Neural cell (in vitro differentiated cells): Measurements from ENCODE around the gene PDK2. TPM values are rescaled to one million over a fixed set of nuclear protein-coding genes. Genes with fewer than 3 reads are reported as not detected.

ENCODE experiments used
- H2AFZ ChIP-seq: fragments of 200-600, 300-800 bp; sonication (generic), shearing (Covaris generic); 2 replicates; pipeline ENCODE4 v1.6.0; 2014; ENCODE audit warnings: low read depth, mild to moderate bottlenecking, antibody characterized with exemption, low read length, moderate library complexity
- H3F3A ChIP-seq: fragments of 200-600 bp; shearing (Covaris generic); 2 replicates; pipeline ENCODE4 v1.6.1; 2016; ENCODE audit warnings: mild to moderate bottlenecking, moderate library complexity, mixed read lengths, antibody characterized with exemption, low read length; ENCODE audit not compliant: insufficient read depth, poor library complexity, severe bottlenecking
- H3K27ac ChIP-seq: fragments of 200-600, 300-800 bp; sonication (generic), shearing (Covaris generic); 2 replicates; pipeline ENCODE4 v1.5.1; 2014; ENCODE audit warnings: mild to moderate bottlenecking, low read length, moderate library complexity
- H3K27me3 ChIP-seq: fragments of 300-800, 200-600 bp; sonication (generic), shearing (Covaris generic); 2 replicates; pipeline ENCODE4 v1.6.0; 2014; ENCODE audit warnings: mild to moderate bottlenecking, low read depth, low read length, moderate library complexity; ENCODE audit not compliant: insufficient read depth
- H3K36me3 ChIP-seq: fragments of 300-800, 200-600 bp; sonication (generic), shearing (Covaris generic); 2 replicates; pipeline ENCODE4 v1.5.1; 2014; ENCODE audit warnings: mild to moderate bottlenecking, antibody characterized with exemption, low read length, moderate library complexity; ENCODE audit not compliant: insufficient read depth
- H3K4me2 ChIP-seq: fragments of 300-800, 200-600 bp; sonication (generic), shearing (Covaris generic); 2 replicates; pipeline ENCODE4 v1.6.0; 2014; ENCODE audit warnings: mild to moderate bottlenecking, low read length
- H3K4me3 ChIP-seq: fragments of 300-800, 200-600 bp; sonication (generic), shearing (Covaris generic); 2 replicates; pipeline ENCODE4 v1.5.1; 2014; ENCODE audit warnings: mild to moderate bottlenecking, low read length, moderate library complexity
- H3K79me2 ChIP-seq: fragments of 200-600 bp; shearing (Covaris generic); replicated peaks from 2 replicates; pipeline ENCODE4 v1.6.0; 2014; ENCODE audit warnings: mild to moderate bottlenecking, low read length, moderate library complexity; ENCODE audit not compliant: insufficient read depth
- H3K9ac ChIP-seq: fragments of 300-800, 200-600 bp; sonication (generic), shearing (Covaris generic); 2 replicates; pipeline ENCODE4 v1.6.1; 2016; ENCODE audit warnings: mild to moderate bottlenecking, low read length, mixed read lengths
- H3K9me2 ChIP-seq: fragments of 200-600 bp; shearing (Covaris generic); 2 replicates; pipeline ENCODE4 v1.6.1; 2016; ENCODE audit warnings: mild to moderate bottlenecking, low read length, mixed read lengths; ENCODE audit not compliant: insufficient read depth
- H3K9me3 ChIP-seq: fragments of 200-600, 300-800 bp; sonication (generic), shearing (Covaris generic); 2 replicates; pipeline ENCODE4 v1.6.1; 2016; ENCODE audit warnings: mild to moderate bottlenecking, mixed run types, low read length, moderate library complexity, mixed read lengths
- H4K20me1 ChIP-seq: fragments of 200-600 bp; shearing (Covaris generic); 2 replicates; pipeline ENCODE4 v1.6.1; 2016; ENCODE audit warnings: mild to moderate bottlenecking, mixed run types; ENCODE audit not compliant: insufficient read depth
- CTCF ChIP-seq: fragments of 450-650 bp; IDR thresholded peaks from 2 replicates; pipeline ENCODE4 v1.5.1; 2014; ENCODE audit warnings: antibody characterized with exemption, mild to moderate bottlenecking, moderate library complexity; ENCODE audit not compliant: poor library complexity, severe bottlenecking
- EP300 ChIP-seq: fragments of 450-650 bp; conservative IDR thresholded peaks from 2 replicates; pipeline ENCODE4 v1.6.1; 2014; ENCODE audit warnings: antibody characterized with exemption, mild to moderate bottlenecking, moderate library complexity; ENCODE audit not compliant: poor library complexity, severe bottlenecking
- EZH2 ChIP-seq: fragments of 200-600, 300-800 bp; shearing (Covaris generic), sonication (generic); IDR thresholded peaks from 2 replicates; pipeline ENCODE4 v1.6.1; 2014; ENCODE audit warnings: antibody characterized with exemption, low read length, borderline replicate concordance, mild to moderate bottlenecking; ENCODE audit not compliant: insufficient read depth, poor library complexity, severe bottlenecking
- MXI1 ChIP-seq: fragments of 450-650 bp; conservative IDR thresholded peaks from 2 replicates; pipeline ENCODE4 v1.6.1; 2014; ENCODE audit warnings: antibody characterized with exemption, mild to moderate bottlenecking; ENCODE audit not compliant: poor library complexity, severe bottlenecking
- POLR2AphosphoS5 ChIP-seq: IDR thresholded peaks from 2 replicates; pipeline ENCODE4 v1.6.1; 2012
- RAD21 ChIP-seq: fragments of 450-650 bp; conservative IDR thresholded peaks from 2 replicates; pipeline ENCODE4 v1.6.1; 2014; ENCODE audit warnings: antibody characterized with exemption, mild to moderate bottlenecking, moderate library complexity
- REST ChIP-seq: IDR thresholded peaks from 2 replicates; pipeline ENCODE4 v1.6.1; 2012; ENCODE audit warnings: borderline replicate concordance
- SMC3 ChIP-seq: fragments of 450-650 bp; conservative IDR thresholded peaks from 2 replicates; pipeline ENCODE4 v1.6.1; 2014; ENCODE audit warnings: antibody characterized with exemption, mild to moderate bottlenecking, moderate library complexity; ENCODE audit not compliant: poor library complexity
- TAF1 ChIP-seq: IDR thresholded peaks from 2 replicates; pipeline ENCODE4 v1.6.1; 2012; ENCODE audit warnings: low read depth
- polyA plus RNA-seq: library from polyadenylated mRNA; depleted of rRNA; stranded (reverse); fragments of >200 nt; gene quantifications from 2 replicates; pipeline ENCODE4 v1.2.3, GENCODE V29; 2014

PDK2 gene
- polyA plus RNA-seq, 1 donor from 2014 or later, result 36.2 TPM

GRCh38 chr17:50146230-50146926 is 51.2 kb downstream of the PDK2 start:
- peak overlapping the region; percentile 91 for H3K4me3 ChIP-seq
- H3K9me2 ChIP-seq, result no peaks in the 10 kb centered on the region
- H2AFZ ChIP-seq, result no peak overlapping the region
- no peak overlapping the region for H3K27ac ChIP-seq
- H3K9ac ChIP-seq, result peak overlapping the region; percentile 20
- no peaks in the 10 kb centered on the region for H3F3A ChIP-seq
- H3K79me2 ChIP-seq, result peaks cover 43% of the 10 kb centered on the region
- H3K4me2 ChIP-seq, result peak overlapping the region; percentile 90
- peaks cover 40% of the 10 kb centered on the region for H4K20me1 ChIP-seq
- H3K27me3 ChIP-seq, result no peaks in the 10 kb centered on the region
- H3K9me3 ChIP-seq, result no peaks in the 10 kb centered on the region
- TF ChIP-seq EP300 (no peak), CTCF (peak; percentile 38), POLR2AphosphoS5 (no peak)
- H3K36me3 ChIP-seq, result no peaks in the 10 kb centered on the region

- H3K36me3 ChIP-seq, result no peaks in the 10 kb centered on the region
- H2AFZ ChIP-seq, result no peak overlapping the region
- H3K27ac ChIP-seq, result no peak overlapping the region
- peak overlapping the region; percentile 90 for H3K4me2 ChIP-seq
- no peaks in the 10 kb centered on the region for H3F3A ChIP-seq
- H4K20me1 ChIP-seq, result peaks cover 40% of the 10 kb centered on the region
- peak overlapping the region; percentile 94 for H3K9ac ChIP-seq
- H3K9me2 ChIP-seq, result no peaks in the 10 kb centered on the region
- no peaks in the 10 kb centered on the region for H3K27me3 ChIP-seq
- no peak for TF ChIP-seq CTCF
- no peak for TF ChIP-seq MXI1
- no peak for TF ChIP-seq TAF1
- no peak for TF ChIP-seq RAD21
- no peak for TF ChIP-seq POLR2AphosphoS5
- TF ChIP-seq EP300, result no peak
- no peak for TF ChIP-seq SMC3
- TF ChIP-seq EZH2, result no peak
- no peak for TF ChIP-seq REST
- no peaks in the 10 kb centered on the region for H3K9me3 ChIP-seq
- H3K4me3 ChIP-seq, result peak overlapping the region; percentile 91
- peaks cover 43% of the 10 kb centered on the region for H3K79me2 ChIP-seq
These were observed 51.9 kb downstream of the PDK2 start for GRCh38 chr17:50146927-50147665.
